CD14-positive monocyte (primary cell): ENCODE data around the gene DYSF. TPM values are rescaled to one million over a fixed set of nuclear protein-coding genes. Genes with fewer than 3 reads are reported as not detected.

Source experiments
- DNase-seq, 3 donors: peaks; one replicate each; pipeline ENCODE4 v3.0.0-alpha.2; 2011 to 2022
- H2AFZ ChIP-seq: 2 replicates; pipeline ENCODE4 v1.6.0; 2012; ENCODE audit warnings: mild to moderate bottlenecking, low read depth, low read length, inconsistent platforms; ENCODE audit not compliant: insufficient read depth, poor library complexity, severe bottlenecking
- H3K27ac ChIP-seq, 2 donors: 1 replicate in 1 of 2; 2 replicates in 1 of 2; pipeline ENCODE4 v1.5.1; 2012 to 2013; ENCODE audit warnings: low read length in 2 of 2, control low read depth in 1 of 2, inconsistent platforms in 1 of 2, low read depth in 1 of 2, mild to moderate bottlenecking in 1 of 2
- H3K27me3 ChIP-seq, 2 donors: one replicate each; pipeline versions ENCODE4 v1.6.0 to v1.6.1; 2011 to 2013; ENCODE audit warnings: low read length in 2 of 2; ENCODE audit not compliant: control insufficient read depth in 2 of 2, insufficient read depth in 2 of 2
- H3K36me3 ChIP-seq, 2 donors: replicated peaks in 1 of 2; 1 replicate in 1 of 2; 2 replicates in 1 of 2; pipeline versions ENCODE4 v1.5.1 to v1.6.1; 2012 to 2013; ENCODE audit warnings: low read length in 2 of 2, control low read depth in 1 of 2, inconsistent platforms in 1 of 2, mild to moderate bottlenecking in 1 of 2; ENCODE audit not compliant: insufficient read depth in 2 of 2, control insufficient read depth in 1 of 2
- H3K4me1 ChIP-seq, 2 donors: 1 replicate in 1 of 2; 2 replicates in 1 of 2; pipeline versions ENCODE4 v1.5.1 to v1.6.1; 2012 to 2013; ENCODE audit warnings: low read length in 2 of 2, control low read depth in 1 of 2, inconsistent platforms in 1 of 2, mild to moderate bottlenecking in 1 of 2, moderate library complexity in 1 of 2; ENCODE audit not compliant: insufficient read depth in 2 of 2, control insufficient read depth in 1 of 2
- H3K4me2 ChIP-seq: replicated peaks from 2 replicates; pipeline ENCODE3; 2012; ENCODE audit warnings: low read length, moderate library complexity, mild to moderate bottlenecking; ENCODE audit not compliant: poor library complexity, severe bottlenecking; ENCODE audit errors: extremely low read depth
- H3K4me3 ChIP-seq, 3 experiments: fragments of 200-600 bp in 1 of 3; sonication (generic) in 1 of 3; replicated peaks in 1 of 3; 1 replicate in 2 of 3; 2 replicates in 1 of 3; pipeline ENCODE4 v1.5.1; 2011 to 2013; ENCODE audit warnings: low read length in 3 of 3, mild to moderate bottlenecking in 3 of 3, control low read depth in 2 of 3, low read depth in 2 of 3, inconsistent platforms in 1 of 3, moderate library complexity in 1 of 3
- H3K79me2 ChIP-seq: 2 replicates; pipeline ENCODE4 v1.6.0; 2012; ENCODE audit warnings: mild to moderate bottlenecking, control low read depth, inconsistent platforms, low read length, moderate library complexity; ENCODE audit not compliant: insufficient read depth
- H3K9ac ChIP-seq: 2 replicates; pipeline ENCODE4 v1.6.0; 2017; ENCODE audit warnings: low read length, mild to moderate bottlenecking; ENCODE audit not compliant: insufficient read depth, poor library complexity, severe bottlenecking
- H3K9me3 ChIP-seq, 2 donors: replicated peaks in 1 of 2; 1 replicate in 1 of 2; 2 replicates in 1 of 2; pipeline versions ENCODE4 v1.5.1 to v1.6.1; 2012 to 2013; ENCODE audit warnings: low read length in 2 of 2, control low read depth in 1 of 2; ENCODE audit not compliant: control insufficient read depth in 1 of 2, insufficient read depth in 1 of 2
- H4K20me1 ChIP-seq: 2 replicates; pipeline ENCODE4 v1.6.0; 2012; ENCODE audit warnings: mild to moderate bottlenecking, low read length, control low read depth, moderate library complexity; ENCODE audit not compliant: insufficient read depth
- H3K27ac Mint-ChIP-seq, 7 donors: one replicate each; pipeline ENCODE4 v1.8.0; 2020; ENCODE audit warnings: mild to moderate bottlenecking in 7 of 7, mixed read lengths in 7 of 7, moderate library complexity in 6 of 7, inconsistent platforms in 2 of 7
- H3K27me3 Mint-ChIP-seq, 3 donors: one replicate each; pipeline ENCODE4 v1.8.0; 2021 to 2022; ENCODE audit warnings: low read depth in 3 of 3, mild to moderate bottlenecking in 3 of 3, mixed read lengths in 3 of 3, moderate library complexity in 3 of 3, inconsistent platforms in 1 of 3
- H3K36me3 Mint-ChIP-seq, 2 donors: one replicate each; pipeline ENCODE4 v1.8.0; 2020; ENCODE audit warnings: mixed read lengths in 2 of 2, inconsistent platforms in 1 of 2, mild to moderate bottlenecking in 1 of 2
- H3K4me1 Mint-ChIP-seq: one replicate; pipeline ENCODE4 v1.8.0; 2020; ENCODE audit warnings: mild to moderate bottlenecking, mixed read lengths
- H3K4me3 Mint-ChIP-seq, 2 donors: one replicate each; pipeline ENCODE4 v1.8.0; 2020; ENCODE audit warnings: mild to moderate bottlenecking in 2 of 2, mixed read lengths in 2 of 2, moderate library complexity in 1 of 2
- H3K9me3 Mint-ChIP-seq, 7 donors: one replicate each; pipeline ENCODE4 v1.8.0; 2020 to 2022; ENCODE audit warnings: mixed read lengths in 7 of 7, mild to moderate bottlenecking in 6 of 7, moderate library complexity in 6 of 7, inconsistent platforms in 2 of 7
- WGBS: methylation state at CpG from one replicate; pipeline ENCODE4 v1.1.5; 2013; ENCODE audit warnings: missing lambda C conversion rate; ENCODE audit not compliant: insufficient coverage; 5-methylcytosine and 5-hydroxymethylcytosine counted together
- intact Hi-C, 2 donors: fragments of 100-400 bp; cut with micrococcal nuclease; formaldehyde crosslinking; loops; one replicate each; pipeline versions ENCODE4 v1.15.0 to v1.15.1; 2023
- polyA plus RNA-seq, 3 donors: library from polyadenylated mRNA; depleted of rRNA in 1 of 3; unstranded in 2 of 3; stranded (reverse) in 1 of 3; fragments of 300-500 nt in 2 of 3; fragments of >200 nt in 1 of 3; fragmentation: Illumina TruSeq in 2 of 3; gene quantifications; 1 replicate in 2 of 3; 2 replicates in 1 of 3; pipeline ENCODE4 v1.2.3, GENCODE V29; 2012 to 2021
- TF ChIP-seq, protein P1 (sequence below): fragments of 200-600 bp; IDR thresholded peaks from one replicate; pipeline ENCODE4 v1.8.0; 2022; ENCODE audit warnings: antibody characterized with exemption, mild to moderate bottlenecking

Gene DYSF
- polyA plus RNA-seq, 3 donors = 16.1 to 72.5 (median 31.2) TPM

DNA sequence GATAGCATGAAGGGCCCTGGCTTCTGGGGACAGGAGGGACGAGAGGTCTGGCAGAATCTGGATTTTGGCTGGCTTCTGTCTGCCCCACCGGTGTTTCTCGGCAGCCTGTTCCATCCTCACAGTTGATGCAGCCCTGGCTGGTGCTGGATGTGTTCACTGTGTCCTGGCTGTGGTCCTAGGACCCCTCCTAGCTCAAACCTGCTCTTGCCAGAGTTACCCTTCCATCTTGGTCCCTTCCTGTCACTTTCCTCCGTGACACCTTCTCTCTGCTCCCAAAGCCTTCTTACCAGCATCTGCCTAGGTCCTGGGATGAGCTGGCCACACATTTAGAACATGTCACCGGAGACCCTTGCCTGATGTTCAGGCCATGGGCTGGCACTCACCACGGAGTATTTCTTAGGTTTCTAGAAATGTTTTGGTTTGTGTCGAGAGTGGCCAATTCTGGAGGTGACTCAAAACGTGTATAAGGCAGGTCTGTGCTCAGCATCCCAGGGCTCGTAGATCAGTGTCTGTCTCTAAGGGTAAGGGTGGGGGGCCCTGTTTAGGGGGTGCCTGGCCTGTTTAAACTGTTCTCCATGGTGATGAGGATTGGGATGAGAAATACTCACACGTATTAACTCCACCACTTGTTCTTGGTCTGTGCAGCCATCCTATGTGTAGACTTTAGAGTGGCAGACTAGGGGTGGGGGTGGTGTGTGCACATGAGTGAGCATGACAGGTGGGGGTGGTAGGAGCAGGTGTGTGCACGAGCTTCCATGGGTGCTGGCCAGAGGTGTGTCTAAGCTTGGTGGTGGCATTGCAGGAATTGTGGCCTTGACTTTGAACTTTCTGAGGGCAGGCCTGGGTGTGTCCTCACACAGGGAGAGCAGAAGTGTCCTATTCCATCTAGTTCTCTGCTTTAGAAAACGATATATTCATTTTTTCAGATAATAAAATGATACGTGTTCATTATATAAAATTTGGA, 162.7 kb downstream of the DYSF start:
- H3K4me3 ChIP-seq = no peak overlapping the region
- H2AFZ ChIP-seq = no peak overlapping the region
- H3K36me3 ChIP-seq = peaks cover 51 to 85% of the 10 kb centered on the region in 2 donors
- peaks cover 1 to 3% (median 2%) of the 10 kb centered on the region in 3 donors for H3K27me3 Mint-ChIP-seq
- TF ChIP-seq, protein P1, sequence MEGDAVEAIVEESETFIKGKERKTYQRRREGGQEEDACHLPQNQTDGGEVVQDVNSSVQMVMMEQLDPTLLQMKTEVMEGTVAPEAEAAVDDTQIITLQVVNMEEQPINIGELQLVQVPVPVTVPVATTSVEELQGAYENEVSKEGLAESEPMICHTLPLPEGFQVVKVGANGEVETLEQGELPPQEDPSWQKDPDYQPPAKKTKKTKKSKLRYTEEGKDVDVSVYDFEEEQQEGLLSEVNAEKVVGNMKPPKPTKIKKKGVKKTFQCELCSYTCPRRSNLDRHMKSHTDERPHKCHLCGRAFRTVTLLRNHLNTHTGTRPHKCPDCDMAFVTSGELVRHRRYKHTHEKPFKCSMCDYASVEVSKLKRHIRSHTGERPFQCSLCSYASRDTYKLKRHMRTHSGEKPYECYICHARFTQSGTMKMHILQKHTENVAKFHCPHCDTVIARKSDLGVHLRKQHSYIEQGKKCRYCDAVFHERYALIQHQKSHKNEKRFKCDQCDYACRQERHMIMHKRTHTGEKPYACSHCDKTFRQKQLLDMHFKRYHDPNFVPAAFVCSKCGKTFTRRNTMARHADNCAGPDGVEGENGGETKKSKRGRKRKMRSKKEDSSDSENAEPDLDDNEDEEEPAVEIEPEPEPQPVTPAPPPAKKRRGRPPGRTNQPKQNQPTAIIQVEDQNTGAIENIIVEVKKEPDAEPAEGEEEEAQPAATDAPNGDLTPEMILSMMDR = no peak
- no peak overlapping the region for H3K4me3 Mint-ChIP-seq
- H4K20me1 ChIP-seq = peaks cover 95% of the 10 kb centered on the region
- no peak overlapping the region for H3K4me2 ChIP-seq
- intact Hi-C loops = no loop called here
- no peaks in the 10 kb centered on the region for H3K4me1 ChIP-seq
- DNase-seq = no peak
- H3K27me3 ChIP-seq = no peaks in the 10 kb centered on the region
- H3K36me3 Mint-ChIP-seq = peaks cover 66% of the 10 kb centered on the region in 2 donors
- no peaks in the 10 kb centered on the region for H3K79me2 ChIP-seq
- H3K9me3 ChIP-seq = no peaks in the 10 kb centered on the region
- H3K27ac Mint-ChIP-seq = no peak overlapping the region
- H3K9ac ChIP-seq = no peak overlapping the region
- H3K9me3 Mint-ChIP-seq = peaks cover 0 to 3% (median 0%) of the 10 kb centered on the region in 7 donors
- H3K27ac ChIP-seq = no peak overlapping the region
- H3K4me1 Mint-ChIP-seq = no peaks in the 10 kb centered on the region
- WGBS = 98% methylated on average over 9 of the region's 13 CpGs

DNA sequence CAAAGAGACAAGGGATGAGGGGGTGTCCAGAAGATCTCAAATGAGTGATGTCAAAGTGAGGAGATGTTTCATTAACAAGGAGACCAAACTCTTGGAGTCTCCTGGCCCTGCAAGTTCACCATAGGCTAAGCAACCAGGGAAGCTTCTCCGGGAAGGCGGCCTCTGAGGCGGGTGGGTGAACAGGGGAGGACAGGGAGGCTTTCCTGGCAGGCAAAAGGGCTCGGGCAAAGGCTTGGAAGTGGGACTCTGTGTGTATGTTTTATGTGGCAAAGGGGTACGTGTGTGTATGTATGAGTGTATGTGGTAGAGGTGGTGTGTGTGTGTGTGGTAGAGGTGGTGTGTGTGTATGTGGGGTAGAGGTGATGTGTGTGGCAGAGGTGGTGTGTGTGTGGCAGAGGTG, 163.9 kb downstream of the DYSF start:
- H3K27me3 ChIP-seq = no peaks in the 10 kb centered on the region
- no peak overlapping the region for H3K4me3 ChIP-seq
- Mint-ChIP-seq H3K27me3 (peaks cover 1 to 3% (median 2%) of the 10 kb centered on the region in 3 donors), H3K9me3 (peaks cover 0 to 3% (median 0%) of the 10 kb centered on the region in 7 donors), H3K27ac (no peak overlapping the region), H3K36me3 (peaks cover 60 to 63% of the 10 kb centered on the region in 2 donors), H3K4me1 (no peaks in the 10 kb centered on the region), H3K4me3 (no peak overlapping the region)
- H2AFZ ChIP-seq = no peak overlapping the region
- no peaks in the 10 kb centered on the region for H3K9me3 ChIP-seq
- TF ChIP-seq, protein P1 = no peak
- peaks cover 40 to 80% of the 10 kb centered on the region in 2 donors for H3K36me3 ChIP-seq
- no peaks in the 10 kb centered on the region for H3K4me1 ChIP-seq
- intact Hi-C loops = no loop called here
- no peak overlapping the region for H3K27ac ChIP-seq
- 97% methylated on average over 5 of the region's 5 CpGs for whole genome bisulfite sequencing
- H3K4me2 ChIP-seq = no peak overlapping the region
- DNase-seq = no peak
- no peaks in the 10 kb centered on the region for H3K79me2 ChIP-seq
- no peak overlapping the region for H3K9ac ChIP-seq
- peaks cover 85% of the 10 kb centered on the region for H4K20me1 ChIP-seq
